Measurements from ENCODE around the gene UQCRH.

The UQCRH gene

GRCh38 chr1:46303038-46303871 is at the start of gene UQCRH, which contains the start of gene LRRC41:
Gene UQCRH, plus strand, starts transcription at chr1:46303698. Its CDS starts 69 bp downstream, at chr1:46303767.
Gene LRRC41, minus strand, starts transcription at chr1:46303616. Its CDS starts 294 bp downstream, at chr1:46303322.
- peak; percentile 80 to 86 for DNase-seq (ENCODE audit: extremely low read depth in 1 of 2, low read depth in 1 of 2)

DNA sequence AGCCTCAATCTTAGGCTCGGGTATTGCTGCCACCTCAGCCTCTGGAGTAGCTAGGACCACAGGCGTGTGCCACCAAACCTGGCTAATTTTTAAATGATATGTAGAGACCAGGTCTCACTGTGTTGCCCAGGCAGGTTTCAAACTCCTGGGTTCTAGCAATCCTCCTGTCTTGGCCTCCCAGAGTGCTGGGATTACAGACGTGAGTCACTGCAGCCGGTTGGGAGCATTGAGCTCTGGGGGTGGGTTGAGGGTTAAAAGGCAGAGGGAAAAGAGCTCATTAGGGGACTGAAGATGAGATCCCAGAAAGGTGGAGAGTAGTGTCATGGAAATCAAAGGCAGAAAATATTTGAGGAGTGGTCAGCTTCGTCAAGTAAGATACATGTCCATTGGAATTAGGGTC is 48.8 kb upstream of the UQCRH start:
- DNase-seq (ENCODE audit: extremely low read depth in 1 of 2, low read depth in 1 of 2) = no peak

GRCh38 chr1:46256523-46256922 is 47.0 kb upstream of the UQCRH start:
- no peak for DNase-seq (ENCODE audit: extremely low read depth in 1 of 2, low read depth in 1 of 2)

DNA sequence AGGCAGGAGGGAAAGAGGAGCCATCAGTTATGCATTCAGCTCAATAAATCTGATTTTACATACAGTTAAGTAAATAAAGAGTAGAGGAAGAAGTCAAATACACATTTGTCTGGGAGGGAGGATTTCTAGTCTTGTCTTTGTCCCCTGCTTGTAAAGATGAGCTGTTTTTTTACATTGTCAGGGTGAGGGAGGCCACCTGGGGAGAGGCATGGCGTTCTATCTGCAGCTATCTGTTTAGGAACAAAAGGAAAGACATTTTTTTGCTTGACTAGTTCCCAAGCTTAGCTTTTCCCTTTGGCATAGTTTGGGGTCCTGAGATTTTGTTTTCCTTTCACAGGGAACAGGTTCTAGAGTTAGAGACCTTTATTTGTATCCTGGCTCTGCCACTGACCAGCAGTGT is 41.0 kb upstream of the UQCRH start:
- DNase-seq (ENCODE audit: extremely low read depth in 1 of 2, low read depth in 1 of 2) = no peak

- DNase-seq (ENCODE audit: extremely low read depth in 1 of 2, low read depth in 1 of 2) = no peak
Observed at GRCh38 chr1:46263146-46263545, 40.4 kb upstream of the UQCRH start.

- DNase-seq (ENCODE audit: extremely low read depth in 1 of 2, low read depth in 1 of 2) = no peak
Observed at GRCh38 chr1:46268578-46268977, 34.9 kb upstream of the UQCRH start.

DNA sequence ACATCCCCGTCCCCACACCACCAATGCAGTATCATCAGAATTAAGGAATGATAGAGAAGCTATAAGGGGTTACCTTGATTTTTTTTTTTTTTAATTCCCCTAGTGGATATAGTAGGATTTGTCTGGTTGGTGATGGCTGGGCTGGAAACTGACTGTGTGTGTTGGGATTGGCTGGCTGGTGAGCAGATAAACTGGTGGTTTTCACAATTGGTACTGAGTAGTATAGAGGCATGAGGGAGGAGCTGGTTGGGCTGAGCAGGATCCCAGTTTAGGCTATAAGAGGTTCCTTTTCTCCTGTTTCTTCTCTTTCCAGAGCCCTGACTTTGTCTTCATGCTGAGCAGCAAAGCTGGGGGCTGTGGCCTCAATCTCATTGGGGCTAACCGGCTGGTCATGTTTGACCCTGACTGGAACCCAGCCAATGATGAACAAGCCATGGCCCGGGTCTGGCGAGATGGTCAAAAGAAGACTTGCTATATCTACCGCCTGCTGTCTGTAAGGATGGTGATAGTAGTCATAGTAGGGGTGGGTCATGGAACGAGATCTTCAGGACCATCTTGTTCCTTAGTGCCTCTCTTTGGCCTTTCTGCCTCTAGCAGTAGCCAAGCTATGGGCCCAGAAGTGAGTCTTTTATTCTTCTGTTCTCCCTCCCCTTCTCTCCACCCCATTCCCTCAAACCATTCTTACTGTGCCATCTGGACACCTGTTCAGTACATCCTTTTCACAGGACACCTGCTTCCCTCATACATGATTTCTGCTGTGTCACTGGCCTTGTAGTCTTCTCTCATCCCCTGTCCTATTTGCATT is 29.1 kb upstream of the UQCRH start:
- DNase-seq (ENCODE audit: extremely low read depth in 1 of 2, low read depth in 1 of 2) = no peak

GRCh38 chr1:46275030-46275337 is 28.5 kb upstream of the UQCRH start:
- no peak for DNase-seq (ENCODE audit: extremely low read depth in 1 of 2, low read depth in 1 of 2)

DNA sequence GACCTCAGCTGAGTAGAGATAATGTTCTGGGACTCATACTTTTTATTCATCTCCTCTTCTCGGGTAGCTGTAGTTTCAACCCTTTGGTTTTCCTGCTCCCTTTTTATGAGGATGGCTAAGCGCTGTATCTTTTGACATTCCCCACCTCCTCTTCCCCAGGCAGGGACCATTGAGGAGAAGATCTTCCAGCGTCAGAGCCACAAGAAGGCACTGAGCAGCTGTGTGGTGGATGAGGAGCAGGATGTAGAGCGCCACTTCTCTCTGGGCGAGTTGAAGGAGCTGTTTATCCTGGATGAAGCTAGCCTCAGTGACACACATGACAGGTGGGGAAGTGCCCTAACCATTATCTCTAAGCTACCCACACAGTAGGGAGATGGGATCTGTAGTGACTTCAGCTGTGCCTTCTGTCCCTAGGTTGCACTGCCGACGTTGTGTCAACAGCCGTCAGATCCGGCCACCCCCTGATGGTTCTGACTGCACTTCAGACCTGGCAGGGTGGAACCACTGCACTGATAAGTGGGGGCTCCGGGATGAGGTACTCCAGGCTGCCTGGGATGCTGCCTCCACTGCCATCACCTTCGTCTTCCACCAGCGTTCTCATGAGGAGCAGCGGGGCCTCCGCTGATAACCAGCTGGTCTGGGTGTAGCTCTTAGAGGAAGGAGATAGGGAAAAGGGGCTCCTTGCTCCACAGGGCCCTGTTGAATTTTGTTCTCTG is 25.7 kb upstream of the UQCRH start:
- no peak for DNase-seq (ENCODE audit: extremely low read depth in 1 of 2, low read depth in 1 of 2)

- DNase-seq (ENCODE audit: extremely low read depth in 1 of 2, low read depth in 1 of 2) = no peak
Observed at GRCh38 chr1:46278807-46279206, 24.7 kb upstream of the UQCRH start.

DNA sequence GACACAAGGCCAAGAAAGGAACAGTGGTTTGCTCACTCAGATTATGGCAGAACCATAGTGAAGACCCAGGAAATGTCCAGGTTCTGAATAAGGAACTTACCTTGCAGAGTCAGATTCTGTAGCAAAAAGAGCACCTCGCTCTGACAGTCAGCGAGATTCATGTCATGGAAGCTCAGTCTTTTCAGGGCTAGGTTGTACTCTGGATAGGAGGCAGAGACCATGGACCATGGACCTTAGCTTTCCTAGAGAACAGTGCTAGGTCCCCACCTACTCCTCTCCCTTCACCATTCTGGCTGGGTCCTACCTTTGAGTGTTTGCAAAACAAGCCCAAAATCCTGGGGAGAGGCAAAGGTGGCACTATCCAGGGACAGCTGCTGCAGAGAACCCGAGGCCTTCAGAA is 23.4 kb upstream of the UQCRH start:
- no peak for DNase-seq (ENCODE audit: extremely low read depth in 1 of 2, low read depth in 1 of 2)

GRCh38 chr1:46281021-46281420 is 22.5 kb upstream of the UQCRH start:
- DNase-seq (ENCODE audit: extremely low read depth in 1 of 2, low read depth in 1 of 2) = no peak

- DNase-seq (ENCODE audit: extremely low read depth in 1 of 2, low read depth in 1 of 2) = no peak
Observed at GRCh38 chr1:46284058-46284457, 19.4 kb upstream of the UQCRH start.

DNA sequence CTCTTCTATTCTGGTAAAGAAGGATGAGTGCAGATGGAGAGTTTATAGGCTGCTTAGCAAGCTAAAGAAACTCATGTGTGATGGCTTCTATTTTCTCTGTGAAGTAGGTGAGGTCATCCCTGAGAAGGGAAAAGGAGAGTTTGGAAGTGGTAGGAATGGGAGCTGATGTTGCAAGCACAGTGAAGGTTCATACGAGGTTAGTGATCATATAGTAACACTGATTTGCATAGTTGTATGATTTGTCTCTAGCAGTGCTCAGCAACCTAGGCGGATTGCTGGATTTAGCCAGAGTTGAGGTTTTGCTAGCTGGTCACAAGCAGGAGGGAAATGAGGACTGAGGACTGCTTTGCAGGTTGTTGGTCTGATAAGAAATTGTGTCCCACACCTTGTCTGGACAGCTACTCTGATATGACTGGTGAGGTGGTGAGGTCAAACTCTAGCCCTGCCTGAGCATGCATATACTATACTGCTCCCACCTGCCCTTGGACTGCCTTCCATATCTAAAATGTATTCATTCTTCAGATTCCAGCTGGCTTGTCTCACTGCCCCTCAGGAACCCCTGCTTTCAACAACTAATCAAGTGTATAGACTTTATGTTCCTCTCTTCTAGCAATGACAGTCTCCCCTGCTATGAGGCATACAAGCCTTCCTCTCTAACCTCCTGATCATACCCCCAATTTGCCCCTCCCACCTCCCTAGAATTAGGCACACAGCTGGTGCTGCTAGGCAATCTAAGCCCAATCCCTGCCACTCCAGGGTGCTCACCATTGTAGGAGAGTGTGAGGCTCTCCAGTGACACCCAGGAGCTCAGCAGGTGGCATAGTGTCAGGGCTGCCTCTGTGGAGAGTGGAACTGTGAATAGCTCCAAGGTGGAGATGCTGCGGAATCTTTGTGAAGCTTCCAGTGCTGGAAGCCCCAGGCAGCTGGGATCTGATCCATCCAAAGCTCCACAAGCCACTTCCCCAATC is 18.6 kb upstream of the UQCRH start:
- DNase-seq (ENCODE audit: extremely low read depth in 1 of 2, low read depth in 1 of 2) = no peak

- peak; percentile 18 to 56 for DNase-seq (ENCODE audit: extremely low read depth in 1 of 2, low read depth in 1 of 2)
Observed at GRCh38 chr1:46285730-46286477, 17.6 kb upstream of the UQCRH start.

DNA sequence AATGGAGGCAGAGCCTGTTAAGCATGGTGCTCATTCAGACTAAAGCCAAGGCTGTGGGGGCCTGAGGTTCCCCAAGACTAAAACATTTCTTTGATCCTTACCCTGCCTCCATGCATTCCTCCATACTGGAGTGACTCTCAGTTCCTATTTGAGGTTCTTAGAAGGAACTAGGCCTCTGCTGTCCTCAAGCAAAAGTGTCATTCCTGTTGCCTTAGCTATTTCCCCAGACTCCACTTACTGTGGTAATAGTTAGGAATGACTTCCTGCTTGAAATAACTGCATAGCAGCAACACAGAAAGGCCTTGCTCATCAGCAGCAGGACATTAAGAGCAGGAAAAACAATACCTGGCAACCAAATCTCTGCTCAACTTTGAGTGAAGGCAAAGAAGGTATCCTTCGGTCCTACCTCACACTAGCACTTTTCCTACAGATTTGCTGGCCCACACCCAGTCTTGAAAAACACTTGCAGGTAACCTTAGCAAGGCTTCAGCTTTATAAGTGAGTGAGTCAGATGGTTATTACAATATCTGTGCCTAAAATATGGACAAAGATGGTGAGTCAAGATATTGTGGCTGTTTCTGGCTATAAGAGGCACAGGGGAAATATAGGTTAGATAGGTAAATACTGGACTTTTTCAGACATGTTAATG is 14.9 kb upstream of the UQCRH start:
- DNase-seq (ENCODE audit: extremely low read depth in 1 of 2, low read depth in 1 of 2) = no peak

DNA sequence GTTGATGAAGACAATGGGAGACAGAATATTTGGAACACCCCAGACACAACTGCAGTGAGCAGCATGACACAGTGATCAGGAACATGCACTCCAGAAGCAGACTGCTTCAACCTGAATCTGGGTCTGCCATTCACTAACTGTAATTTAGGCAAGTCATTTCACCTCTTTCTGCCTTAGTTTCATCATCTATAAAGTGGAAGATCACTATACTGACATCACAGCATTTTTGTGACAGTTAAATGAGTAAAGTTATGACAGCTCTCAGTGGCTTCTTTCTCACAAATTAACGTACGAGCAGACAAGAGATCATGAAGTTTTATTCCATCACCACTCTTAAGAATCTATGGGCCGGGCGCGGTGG is 14.4 kb upstream of the UQCRH start:
- no peak for DNase-seq (ENCODE audit: extremely low read depth in 1 of 2, low read depth in 1 of 2)

DNA sequence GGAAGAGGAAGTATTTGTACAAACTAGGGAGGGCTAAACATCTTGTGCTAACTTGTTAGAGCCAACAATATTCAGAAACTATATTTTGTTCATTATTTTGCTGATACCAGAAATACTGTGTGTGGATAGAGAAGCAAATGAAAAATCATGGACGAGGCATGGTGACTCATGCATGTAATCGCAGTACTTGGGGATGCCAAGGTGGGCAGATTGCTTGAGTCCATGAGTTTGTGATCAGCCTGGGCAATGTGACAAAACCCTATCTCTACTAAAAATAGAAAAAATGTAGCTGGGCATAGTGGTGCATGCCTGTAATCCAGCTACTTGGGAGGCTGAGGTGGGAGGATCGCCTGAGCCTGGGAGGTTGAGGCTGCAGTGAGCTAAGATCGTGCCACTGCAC is 13.5 kb upstream of the UQCRH start:
- DNase-seq (ENCODE audit: extremely low read depth in 1 of 2, low read depth in 1 of 2) = no peak

- no peak for DNase-seq (ENCODE audit: extremely low read depth in 1 of 2, low read depth in 1 of 2)
Observed at GRCh38 chr1:46295306-46295705, 8.2 kb upstream of the UQCRH start.

Measured in stimulated activated CD8-positive, alpha-beta memory T cell treated with anti-CD3 and anti-CD28 coated beads, Interleukin-7, amount 100 ng/mL, for 48 hours (primary cell).